Pancreas (tissue), 10 donors: ENCODE measurements around the gene SLC4A7. TPM values are rescaled to one million over a fixed set of nuclear protein-coding genes. Genes with fewer than 3 reads are reported as not detected.

Experiments
- ATAC-seq, 4 donors: fragments of 200-7000 bp; cut with Tn5 transposase; one replicate each; pipeline versions ENCODE4 v1.8.0 to v1.9.1; 2020; ENCODE audit warnings: mild to moderate bottlenecking in 4 of 4, moderate library complexity in 4 of 4
- DNase-seq, 6 donors: peaks; one replicate each; pipeline ENCODE4 v3.0.0-alpha.2; 2020
- FAIRE-seq: peaks from 2 replicates; lab custom pipeline; 2012; peaks lifted over from hg19 to GRCh38; lab: Jason Lieb, UNC
- H3K27ac ChIP-seq, 4 donors: fragments of 200-600 bp; sonication (generic); 1 replicate in 3 of 4; 2 replicates in 1 of 4; pipeline versions ENCODE4 v1.5.0 to v1.8.0; 2020
- H3K27me3 ChIP-seq, 4 donors: fragments of 200-600 bp; one replicate each; pipeline ENCODE4 v1.8.0; 2021
- H3K36me3 ChIP-seq, 3 donors: fragments of 200-600 bp; sonication (generic) in 1 of 3; one replicate each; pipeline versions ENCODE4 v1.5.0 to v1.8.0; 2020 to 2021
- H3K4me1 ChIP-seq, 3 donors: fragments of 200-600 bp; one replicate each; pipeline ENCODE4 v1.8.0; 2021
- H3K4me3 ChIP-seq, 4 donors: fragments of 200-600 bp; sonication (generic) in 2 of 4; one replicate each; pipeline versions ENCODE4 v1.5.0 to v1.8.0; 2020 to 2021
- H3K9me3 ChIP-seq, 4 donors: fragments of 200-600 bp; one replicate each; pipeline ENCODE4 v1.8.0; 2021
- CTCF ChIP-seq, 4 donors: fragments of 200-600 bp; sonication (generic) in 3 of 4; IDR thresholded peaks; one replicate each; pipeline versions ENCODE4 v1.5.0 to v1.8.0; 2021; ENCODE audit warnings: antibody characterized with exemption in 4 of 4
- WGBS, 2 donors: extraction: QIAGEN DNeasy Blood & Tissue Kit; methylation state at CpG; one replicate each; pipeline ENCODE4 v1.1.7; 2013; 5-methylcytosine and 5-hydroxymethylcytosine counted together
- intact Hi-C, 3 donors: fragments of 100-400 bp; cut with DNase I; formaldehyde crosslinking; loops; one replicate each; pipeline versions ENCODE4 v1.11.1 to v1.14.2; 2022
- polyA plus RNA-seq, 2 donors: library from polyadenylated mRNA; stranded (reverse); fragments of 200-250 nt; gene quantifications; one replicate each; pipeline ENCODE4 v1.2.3, GENCODE V29; 2013
- total RNA-seq, 6 donors: library from RNA; stranded (reverse); fragmentation: NEBNext Ultra II Directional in 4 of 6; extraction: Animal tissue kit (Norgen Biotek cat#: 25700) in 4 of 6; gene quantifications; one replicate each; pipeline versions ENCODE4 v1.2.1 to v1.2.4, GENCODE V29; 2021 to 2023
- donor health status: healthy with polysubstance abuse.
- donor health status: DM: no; HTN: no; CAD: no; lungs with moderate emphysema.
- donor health status: DM: no; HTN: no; CAD: no.
- donor health status: control.
- donor health status: control.
- donor health status: Bipolar disorder and iron deficiency.
- donor health status: DM: yes; HTN: yes; CAD: no.
- donor health status: DM: no; HTN: no; CAD: no.
- donor health status: DM: no; HTN: no; CAD: no.
- donor health status: DM: yes; HTN: yes; CAD: no.

SLC4A7 gene
- total and polyA plus RNA-seq, 8 donors = 1.4 to 11.1 (median 3.7) TPM

- no peaks in the 10 kb centered on the region for H3K27me3 ChIP-seq
- no peaks in the 10 kb centered on the region for H3K36me3 ChIP-seq
- DNase-seq (peak in 5 of 6 donors; percentile 28 to 81 (median 42)), FAIRE-seq (no peak), ATAC-seq (peak in 3 of 4 donors; percentile 10 to 12 (median 12))
- TF ChIP-seq CTCF (IDR thresholded peaks at IDR 0.05) = no peak
- WGBS, 2 donors = 1 to 2% methylated on average over 43 to 75 of the region's 75 CpGs
- peak overlapping the region; percentile 51 to 84 (median 77) for H3K27ac ChIP-seq
- no peaks in the 10 kb centered on the region for H3K9me3 ChIP-seq
- intact Hi-C loops = no loop called here
- H3K4me3 ChIP-seq = peak overlapping the region; percentile 81 to 95 (median 90)
- H3K4me1 ChIP-seq = peaks cover 0 to 5% (median 0%) of the 10 kb centered on the region in 3 donors
Observed at GRCh38 chr3:27483117-27484014, 818 bp downstream of the SLC4A7 start.

GRCh38 chr3:27479806-27480543, 4.2 kb downstream of the SLC4A7 start:
- no peak overlapping the region for H3K4me3 ChIP-seq
- H3K4me1 ChIP-seq = peaks cover 0 to 5% (median 0%) of the 10 kb centered on the region in 3 donors
- no peak for TF ChIP-seq CTCF (IDR thresholded peaks at IDR 0.05)
- WGBS, 2 donors = 88 to 91% methylated on average over 2 of the region's 2 CpGs
- no peaks in the 10 kb centered on the region for H3K36me3 ChIP-seq
- FAIRE-seq = no peak
- intact Hi-C loops = no loop called here
- no peak for DNase-seq
- no peaks in the 10 kb centered on the region for H3K27me3 ChIP-seq
- ATAC-seq = no peak
- no peak overlapping the region for H3K27ac ChIP-seq
- H3K9me3 ChIP-seq = no peaks in the 10 kb centered on the region

GRCh38 chr3:27471923-27472550, 12.1 kb downstream of the SLC4A7 start:
- no peaks in the 10 kb centered on the region for H3K36me3 ChIP-seq
- no peak for FAIRE-seq
- H3K27me3 ChIP-seq = no peaks in the 10 kb centered on the region
- 76 to 91% methylated on average over 6 of the region's 6 CpGs for WGBS, 2 donors
- no peak overlapping the region for H3K4me3 ChIP-seq
- ATAC-seq = no peak
- TF ChIP-seq CTCF (IDR thresholded peaks at IDR 0.05) = no peak
- peaks cover 0 to 5% (median 4%) of the 10 kb centered on the region in 3 donors for H3K4me1 ChIP-seq
- H3K27ac ChIP-seq = no peak overlapping the region
- intact Hi-C loops = no loop called here
- no peaks in the 10 kb centered on the region for H3K9me3 ChIP-seq
- DNase-seq = no peak

GRCh38 chr3:27468283-27468886, 15.8 kb downstream of the SLC4A7 start:
- peak in 1 of 4 donors; percentile 22 for ATAC-seq
- H3K36me3 ChIP-seq = no peaks in the 10 kb centered on the region
- H3K27me3 ChIP-seq = no peaks in the 10 kb centered on the region
- no peak for DNase-seq
- intact Hi-C loops = loop anchor here in 1 of 3 donors (10.0 kb wide), 1 partner anchor 154 kb away; no protein-coding TSS in a partner anchor
- peaks cover 0 to 6% (median 5%) of the 10 kb centered on the region in 3 donors for H3K4me1 ChIP-seq
- H3K4me3 ChIP-seq = no peak overlapping the region
- 96 to 98% methylated on average over 5 of the region's 5 CpGs for WGBS, 2 donors
- no peak overlapping the region for H3K27ac ChIP-seq
- FAIRE-seq = no peak
- no peak for TF ChIP-seq CTCF (IDR thresholded peaks at IDR 0.05)
- H3K9me3 ChIP-seq = no peaks in the 10 kb centered on the region
